Activated CD4-positive, alpha-beta memory T cell treated with anti-CD3 and anti-CD28 coated beads, Interleukin-2, amount 10 ng/mL, durations not matched to agents 7 days and 5 days (primary cell): ENCODE measurements around the gene MAP3K4. TPM values are rescaled to one million over a fixed set of nuclear protein-coding genes. Genes with fewer than 3 reads are reported as not detected.
A peak's percentile ranks its signal among the peaks of the same experiment; 100 is the strongest.

Experiments
- CTCF ChIA-PET: fragments of 350-600 bp; sonication (Branson Sonifier 250); formaldehyde crosslinking; loops from one replicate; lab custom pipeline; 2021; ENCODE audit warnings: antibody characterized with exemption, inconsistent platforms; lab: Charles Lee
- POLR2A ChIA-PET: fragments of 350-600 bp; sonication (Branson Sonifier 250); formaldehyde crosslinking; loops from one replicate; lab custom pipeline; 2021; ENCODE audit warnings: antibody characterized with exemption; lab: Charles Lee
- DNase-seq: peaks from one replicate; pipeline ENCODE4 v3.0.0-alpha.2; 2020
- H3K27ac Mint-ChIP-seq: one replicate; pipeline ENCODE4 v1.8.0; 2021; ENCODE audit warnings: mild to moderate bottlenecking, mixed read lengths
- H3K27me3 Mint-ChIP-seq: one replicate; pipeline ENCODE4 v1.8.0; 2021; ENCODE audit warnings: mixed read lengths
- H3K36me3 Mint-ChIP-seq: one replicate; pipeline ENCODE4 v1.8.0; 2021; ENCODE audit warnings: low read depth, mixed read lengths
- H3K4me1 Mint-ChIP-seq: one replicate; pipeline ENCODE4 v1.8.0; 2021; ENCODE audit warnings: mixed read lengths
- H3K4me3 Mint-ChIP-seq: one replicate; pipeline ENCODE4 v1.8.0; 2021; ENCODE audit warnings: mild to moderate bottlenecking, mixed read lengths
- H3K9me3 Mint-ChIP-seq: one replicate; pipeline ENCODE4 v1.8.0; 2021; ENCODE audit warnings: mixed read lengths
- total RNA-seq, 2 experiments: library from RNA; stranded (reverse); gene quantifications; one replicate each; pipeline ENCODE4 v1.2.3, GENCODE V29; 2021

Gene MAP3K4
- total RNA-seq, 2 experiments from 2014 or later: 40.0 to 50.6 TPM

DNA sequence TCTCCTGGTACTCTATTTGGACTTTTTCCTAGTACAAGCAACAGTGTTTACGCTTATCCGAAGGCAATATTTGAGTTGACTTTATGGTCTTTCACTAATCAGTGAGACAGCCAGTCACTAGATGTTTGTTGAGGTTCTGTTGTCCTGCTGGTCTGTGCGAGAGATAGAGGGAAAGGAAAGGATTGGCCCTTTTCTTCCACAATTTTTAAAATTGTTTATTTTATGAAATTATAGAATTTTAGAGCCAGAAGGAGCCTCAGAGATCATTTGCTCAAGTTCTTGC lies 44.4 kb downstream of the MAP3K4 start:
- no peaks in the 10 kb centered on the region for H3K9me3 Mint-ChIP-seq
- ChIA-PET CTCF (interaction anchor here (0.6 to 1.1 kb wide), 2 partner anchors 38 to 105 kb away, joined by 3 read pairs; no protein-coding TSS in a partner anchor), POLR2A (no interaction called here)
- H3K4me1 Mint-ChIP-seq: peaks cover 18% of the 10 kb centered on the region
- H3K36me3 Mint-ChIP-seq: peaks cover 22% of the 10 kb centered on the region
- no peak overlapping the region for H3K27ac Mint-ChIP-seq
- H3K27me3 Mint-ChIP-seq: no peaks in the 10 kb centered on the region
- H3K4me3 Mint-ChIP-seq: no peak overlapping the region
- DNase-seq: no peak

DNA sequence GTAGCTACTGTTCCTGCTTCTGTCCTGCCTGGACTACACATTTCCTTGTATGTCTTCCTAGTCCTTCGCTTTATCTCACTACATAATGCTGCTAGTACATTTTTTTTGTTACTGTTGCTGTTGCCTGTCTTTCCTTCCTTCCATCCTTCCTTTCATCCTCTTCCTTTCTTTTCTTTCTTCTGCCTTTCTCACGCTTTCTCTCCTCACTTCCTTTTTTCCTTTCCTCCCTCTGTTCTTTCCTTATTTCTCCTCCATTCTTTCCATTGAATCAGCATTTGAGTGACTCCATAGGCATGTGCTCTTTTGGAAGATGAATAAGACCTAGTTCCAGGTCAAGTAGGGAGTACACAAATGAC lies 46.3 kb downstream of the MAP3K4 start:
- no peak overlapping the region for H3K4me3 Mint-ChIP-seq

DNA sequence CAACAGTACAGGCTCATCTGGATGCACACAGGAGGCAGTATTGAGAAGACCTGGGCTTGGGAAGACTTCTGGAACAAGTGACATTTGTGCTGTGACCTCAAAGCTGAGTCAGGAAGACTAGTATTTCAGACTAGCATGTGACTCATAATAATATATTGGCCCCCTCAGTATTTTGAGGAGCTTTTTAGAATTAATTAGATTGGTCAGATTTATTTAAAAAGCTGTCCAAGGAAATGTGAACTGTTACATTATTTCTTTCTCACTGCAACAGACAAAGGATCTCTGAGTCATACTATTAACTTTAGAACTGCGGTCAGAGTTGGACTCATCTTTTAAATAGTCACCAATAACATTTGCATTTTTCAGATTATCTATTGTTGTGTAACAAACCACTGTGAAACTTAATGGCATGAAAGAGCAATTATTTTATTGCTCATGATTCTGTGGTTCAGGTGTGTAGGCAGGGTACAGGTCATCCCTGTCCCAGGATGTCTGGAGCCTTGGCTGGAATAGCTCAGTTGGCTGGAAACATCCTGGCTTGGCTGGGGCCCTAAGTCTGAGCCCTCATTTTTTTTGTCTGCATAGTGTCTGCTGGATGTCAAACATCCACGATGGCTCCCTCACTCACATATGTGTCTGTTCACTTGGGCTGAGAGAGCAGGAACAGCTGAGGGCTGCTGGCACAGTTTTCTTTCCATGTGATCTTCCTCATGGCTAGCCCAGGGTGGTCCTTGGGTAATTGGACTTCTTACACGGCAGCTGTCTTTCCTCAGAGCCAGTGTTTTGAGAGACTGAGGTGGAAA lies 46.9 kb downstream of the MAP3K4 start:
- no peak for DNase-seq
- H3K9me3 Mint-ChIP-seq: no peaks in the 10 kb centered on the region
- peaks cover 34% of the 10 kb centered on the region for H3K36me3 Mint-ChIP-seq
- H3K27me3 Mint-ChIP-seq: no peaks in the 10 kb centered on the region
- H3K4me1 Mint-ChIP-seq: peaks cover 16% of the 10 kb centered on the region
- ChIA-PET CTCF (no interaction called here), POLR2A (no interaction called here)
- no peak overlapping the region for H3K27ac Mint-ChIP-seq
- no peak overlapping the region for H3K4me3 Mint-ChIP-seq

More for the DNA sequence above, 46.3 kb downstream of the MAP3K4 start:
- ChIA-PET CTCF (no interaction called here), POLR2A (no interaction called here)
- H3K9me3 Mint-ChIP-seq: no peaks in the 10 kb centered on the region
- no peak for DNase-seq
- peaks cover 31% of the 10 kb centered on the region for H3K36me3 Mint-ChIP-seq
- H3K27ac Mint-ChIP-seq: no peak overlapping the region
- H3K4me1 Mint-ChIP-seq: peaks cover 16% of the 10 kb centered on the region
- no peaks in the 10 kb centered on the region for H3K27me3 Mint-ChIP-seq

DNA sequence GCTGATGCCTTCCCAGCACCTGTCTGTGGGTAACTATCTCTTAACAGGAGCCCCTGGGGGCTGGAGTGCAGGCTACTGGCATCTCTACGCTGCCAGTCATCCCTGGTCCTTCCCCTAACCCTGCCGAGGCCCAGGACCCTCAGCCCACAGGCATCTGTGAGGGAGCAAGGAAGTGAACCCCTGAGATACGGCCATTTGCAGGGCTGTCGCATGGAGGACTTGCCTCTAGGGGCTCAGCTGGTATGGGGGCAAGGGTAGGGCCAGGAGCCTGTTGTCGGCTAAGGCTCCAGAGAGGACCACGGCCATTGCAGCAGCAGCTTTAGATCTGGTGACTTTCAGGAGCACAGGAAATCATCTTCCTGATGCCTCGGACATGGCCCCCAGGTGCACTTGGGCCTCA lies 49.7 kb downstream of the MAP3K4 start:
- no peak for DNase-seq
- Mint-ChIP-seq H3K4me3 (no peak overlapping the region), H3K4me1 (peaks cover 13% of the 10 kb centered on the region), H3K9me3 (no peaks in the 10 kb centered on the region), H3K27me3 (no peaks in the 10 kb centered on the region), H3K27ac (no peak overlapping the region), H3K36me3 (peaks cover 34% of the 10 kb centered on the region)
- ChIA-PET POLR2A (no interaction called here), CTCF (no interaction called here)

DNA sequence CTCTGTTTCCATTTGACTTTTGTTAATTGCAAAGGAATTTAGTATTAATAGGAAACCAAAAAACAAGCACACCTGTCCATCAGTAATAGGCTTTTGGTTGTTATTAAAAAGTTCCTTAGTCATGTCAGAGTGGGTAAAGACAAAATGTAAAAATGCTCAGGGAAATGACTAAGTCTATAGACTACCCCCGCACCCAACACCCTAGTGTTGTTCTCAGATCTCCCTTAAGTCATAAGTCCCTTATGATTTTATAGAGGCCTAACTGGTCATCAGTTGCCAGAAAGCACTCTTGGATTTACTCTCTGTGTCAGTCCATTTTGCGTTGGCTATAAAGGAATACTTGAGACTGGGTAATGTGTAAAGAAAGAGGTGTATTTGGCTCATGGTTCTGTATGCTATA lies 52.8 kb downstream of the MAP3K4 start:
- Mint-ChIP-seq H3K27ac (no peak overlapping the region), H3K9me3 (no peaks in the 10 kb centered on the region), H3K4me3 (no peak overlapping the region), H3K4me1 (peaks cover 1% of the 10 kb centered on the region), H3K27me3 (no peaks in the 10 kb centered on the region), H3K36me3 (peaks cover 24% of the 10 kb centered on the region)
- ChIA-PET CTCF (interaction anchor here (1.7 kb wide), 1 partner anchor 326 kb away, joined by 7 read pairs; no protein-coding TSS in a partner anchor), POLR2A (no interaction called here)
- DNase-seq: no peak

DNA sequence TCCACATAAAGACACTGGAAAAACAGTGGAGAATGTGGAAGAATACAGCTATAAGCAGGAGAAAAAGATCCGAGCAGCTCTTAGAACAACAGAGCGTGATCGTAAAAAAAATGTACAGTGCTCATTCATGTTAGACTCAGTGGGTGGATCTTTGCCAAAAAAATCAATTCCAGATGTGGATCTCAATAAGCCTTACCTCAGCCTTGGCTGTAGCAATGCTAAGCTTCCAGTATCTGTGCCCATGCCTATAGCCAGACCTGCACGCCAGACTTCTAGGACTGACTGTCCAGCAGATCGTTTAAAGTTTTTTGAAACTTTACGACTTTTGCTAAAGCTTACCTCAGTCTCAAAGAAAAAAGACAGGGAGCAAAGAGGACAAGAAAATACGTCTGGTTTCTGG lies 57.1 kb downstream of the MAP3K4 start:
- no peak overlapping the region for H3K4me3 Mint-ChIP-seq
- peaks cover 17% of the 10 kb centered on the region for H3K4me1 Mint-ChIP-seq
- no peaks in the 10 kb centered on the region for H3K9me3 Mint-ChIP-seq
- no peaks in the 10 kb centered on the region for H3K27me3 Mint-ChIP-seq
- H3K27ac Mint-ChIP-seq: no peak overlapping the region
- CTCF ChIA-PET: interaction anchor here (1.3 to 1.4 kb wide), 2 partner anchors 322 to 325 kb away, joined by 3 to 5 read pairs; no protein-coding TSS in a partner anchor
- POLR2A ChIA-PET: no interaction called here
- DNase-seq: no peak
- H3K36me3 Mint-ChIP-seq: peaks cover 17% of the 10 kb centered on the region

DNA sequence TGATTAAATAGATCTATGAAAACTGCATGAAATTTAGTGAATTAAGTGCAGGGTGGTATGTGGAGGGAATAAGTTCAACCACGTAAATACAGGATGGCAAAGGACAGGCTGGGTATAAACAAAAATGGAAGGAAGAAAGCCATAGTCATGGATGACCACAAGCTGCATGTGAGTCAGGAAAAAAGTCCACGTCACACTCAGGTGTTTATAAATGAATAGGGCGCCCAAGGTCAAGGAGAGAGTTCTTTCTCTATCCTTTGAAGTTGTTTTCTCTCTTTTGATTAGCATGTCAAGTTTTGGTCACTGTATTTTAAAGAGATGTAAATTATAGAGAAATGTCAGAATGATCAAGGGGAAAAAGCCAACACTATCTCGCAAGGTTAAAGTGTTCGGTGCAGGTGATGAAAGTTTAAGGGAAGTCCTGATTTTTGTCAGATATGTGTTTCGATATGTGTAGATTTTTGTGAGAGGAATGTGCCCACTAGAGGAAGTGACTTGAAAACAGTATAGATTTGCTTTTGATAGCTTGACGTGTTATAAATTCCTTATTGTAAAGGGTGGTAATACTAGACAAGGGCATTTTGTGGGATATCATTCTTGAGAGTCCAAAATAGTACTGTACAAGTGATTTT lies 58.7 kb downstream of the MAP3K4 start:
- Mint-ChIP-seq H3K4me3 (no peak overlapping the region), H3K27me3 (no peaks in the 10 kb centered on the region), H3K9me3 (no peaks in the 10 kb centered on the region), H3K4me1 (peaks cover 17% of the 10 kb centered on the region), H3K36me3 (peaks cover 17% of the 10 kb centered on the region), H3K27ac (peak overlapping the region; percentile 1)
- DNase-seq: no peak
- ChIA-PET POLR2A (no interaction called here), CTCF (no interaction called here)

DNA sequence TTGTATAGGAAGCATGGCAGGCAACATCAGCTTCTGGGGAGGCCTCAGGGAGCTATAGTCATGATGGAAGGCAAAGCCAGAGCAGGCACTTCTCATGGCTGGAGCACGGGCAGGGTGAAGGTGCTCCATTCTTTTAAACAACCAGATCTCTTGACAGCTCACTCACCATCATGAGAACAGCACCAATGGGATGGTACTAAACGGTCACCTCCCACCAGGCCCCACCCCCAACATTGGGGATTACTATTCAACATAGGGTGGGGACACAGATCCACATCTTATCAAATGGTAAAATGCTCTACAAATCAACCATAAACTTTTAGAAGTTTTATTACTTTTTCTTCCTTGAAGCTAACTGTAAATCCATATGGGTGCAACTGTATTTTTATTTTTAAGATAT lies 61.5 kb downstream of the MAP3K4 start:
- peaks cover 24% of the 10 kb centered on the region for H3K4me1 Mint-ChIP-seq
- peaks cover 23% of the 10 kb centered on the region for H3K36me3 Mint-ChIP-seq
- POLR2A ChIA-PET: no interaction called here

DNA sequence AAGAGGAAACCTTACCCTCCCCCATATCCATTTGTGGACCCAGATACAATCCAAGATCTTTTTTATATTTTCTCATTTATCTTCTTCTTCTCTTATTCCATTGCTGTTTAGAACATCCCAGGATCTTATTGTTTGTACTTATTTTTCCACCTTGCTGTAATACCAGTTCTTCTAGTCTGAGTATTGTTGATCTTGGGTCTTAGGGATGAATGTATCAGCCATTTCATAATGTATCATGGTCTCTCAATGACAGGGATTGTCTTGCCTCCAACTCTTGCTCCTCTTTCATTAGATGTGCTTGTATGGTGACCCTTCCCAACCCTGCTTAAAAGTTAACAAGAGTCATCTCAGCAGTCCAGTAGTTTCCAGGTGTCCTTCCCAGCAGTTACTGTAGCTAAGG lies 63.3 kb downstream of the MAP3K4 start:
- Mint-ChIP-seq H3K27ac (no peak overlapping the region), H3K9me3 (no peaks in the 10 kb centered on the region), H3K4me1 (peaks cover 17% of the 10 kb centered on the region), H3K27me3 (no peaks in the 10 kb centered on the region), H3K4me3 (no peak overlapping the region), H3K36me3 (peaks cover 17% of the 10 kb centered on the region)
- DNase-seq: no peak
- ChIA-PET POLR2A (no interaction called here), CTCF (no interaction called here)

More for the DNA sequence above, 61.5 kb downstream of the MAP3K4 start:
- Mint-ChIP-seq H3K4me3 (no peak overlapping the region), H3K27me3 (no peaks in the 10 kb centered on the region), H3K27ac (no peak overlapping the region), H3K9me3 (no peaks in the 10 kb centered on the region)
- no peak for DNase-seq
- CTCF ChIA-PET: no interaction called here

DNA sequence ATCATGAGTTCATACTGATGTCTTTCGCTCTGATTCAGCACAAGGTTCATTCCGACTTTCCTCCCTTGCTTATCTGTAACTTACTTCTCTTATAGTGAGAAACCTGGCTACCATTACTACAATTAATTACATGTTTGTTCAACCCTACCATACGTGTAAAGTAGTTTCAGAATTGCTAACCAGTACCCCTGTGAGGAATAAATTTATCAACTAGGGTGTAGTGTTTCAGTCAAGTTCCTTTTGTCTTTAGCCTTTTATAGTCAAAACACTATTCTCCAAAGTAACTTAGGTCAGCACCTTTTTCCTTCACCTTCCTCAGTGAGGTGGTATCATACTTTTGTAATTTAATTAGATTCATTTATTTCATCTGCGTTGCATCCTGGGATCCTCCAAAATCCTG lies 64.9 kb downstream of the MAP3K4 start:
- no peaks in the 10 kb centered on the region for H3K9me3 Mint-ChIP-seq
- H3K27me3 Mint-ChIP-seq: no peaks in the 10 kb centered on the region
- H3K27ac Mint-ChIP-seq: no peak overlapping the region
- peaks cover 6% of the 10 kb centered on the region for H3K4me1 Mint-ChIP-seq
- no peak for DNase-seq
- H3K36me3 Mint-ChIP-seq: peaks cover 15% of the 10 kb centered on the region
- no peak overlapping the region for H3K4me3 Mint-ChIP-seq
- POLR2A ChIA-PET: no interaction called here
- CTCF ChIA-PET: no interaction called here

DNA sequence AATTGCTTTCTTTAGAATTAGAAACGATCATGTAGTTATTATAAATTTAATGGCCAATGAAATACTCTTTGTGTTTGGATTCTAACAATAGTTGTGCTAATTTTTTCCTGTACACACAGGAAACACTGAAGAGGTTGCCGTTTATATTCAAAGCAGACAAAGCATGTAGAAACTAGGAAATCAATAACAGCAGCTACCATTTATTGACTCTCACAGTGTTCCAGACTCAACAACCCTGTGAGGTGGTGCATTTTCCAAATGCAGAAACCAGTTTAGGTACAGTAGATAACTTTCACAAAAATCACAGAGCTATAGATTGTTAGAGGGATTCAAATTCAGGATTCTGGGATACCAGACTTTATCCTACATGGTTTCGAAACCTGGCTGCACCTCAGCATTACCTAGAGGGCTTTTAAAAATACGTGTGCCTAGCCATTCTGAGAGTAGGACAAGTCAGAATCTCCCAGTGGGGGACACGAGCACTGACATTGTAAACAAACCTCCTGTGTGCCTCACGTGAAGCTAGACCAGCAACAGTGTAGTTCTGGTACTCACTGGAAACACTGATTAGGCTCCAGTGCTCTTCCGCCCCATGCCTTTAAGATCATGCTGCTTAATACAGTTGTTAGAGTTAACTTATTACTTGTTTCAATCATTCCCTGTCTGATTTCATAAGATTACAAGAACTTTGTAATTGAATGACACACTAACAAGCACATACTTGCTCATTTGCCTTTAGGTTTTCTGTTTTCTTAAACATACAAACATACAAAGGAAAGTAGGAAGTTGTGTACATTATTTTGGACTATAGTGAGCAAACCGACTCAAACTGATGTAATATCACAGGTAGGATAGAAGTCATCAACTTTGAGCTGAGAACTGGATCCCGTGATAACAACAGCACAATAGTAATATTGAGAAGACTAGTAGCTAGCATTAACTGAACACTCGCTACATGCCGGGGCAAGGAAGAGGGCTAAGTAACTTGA lies 65.8 kb downstream of the MAP3K4 start:
- Mint-ChIP-seq H3K27me3 (no peaks in the 10 kb centered on the region), H3K36me3 (peaks cover 17% of the 10 kb centered on the region), H3K4me3 (no peak overlapping the region), H3K4me1 (peaks cover 6% of the 10 kb centered on the region), H3K27ac (no peak overlapping the region), H3K9me3 (no peaks in the 10 kb centered on the region)
- no peak for DNase-seq
- POLR2A ChIA-PET: no interaction called here
- CTCF ChIA-PET: no interaction called here

DNA sequence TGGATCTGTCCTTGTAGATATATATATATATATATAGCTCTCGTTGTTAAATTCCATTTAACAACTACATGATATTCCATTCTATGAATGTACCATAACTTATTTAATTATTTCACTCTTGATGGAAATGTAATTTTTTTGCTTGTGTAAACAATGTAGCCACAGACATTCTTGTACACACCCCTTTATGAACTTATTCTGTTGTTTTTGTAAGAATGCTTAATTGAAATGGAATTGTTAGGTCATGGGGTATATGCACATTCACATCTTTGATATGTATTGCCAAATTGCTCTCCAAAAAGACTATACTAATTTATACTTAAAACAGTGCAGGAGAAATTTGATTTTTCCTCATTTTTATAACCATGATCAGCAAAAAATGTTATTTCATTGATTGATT lies 67.2 kb downstream of the MAP3K4 start:
- H3K4me3 Mint-ChIP-seq: no peak overlapping the region
- H3K9me3 Mint-ChIP-seq: no peaks in the 10 kb centered on the region
- H3K36me3 Mint-ChIP-seq: peaks cover 13% of the 10 kb centered on the region
- peaks cover 7% of the 10 kb centered on the region for H3K4me1 Mint-ChIP-seq
- DNase-seq: no peak
- POLR2A ChIA-PET: no interaction called here
- CTCF ChIA-PET: no interaction called here
- no peaks in the 10 kb centered on the region for H3K27me3 Mint-ChIP-seq
- no peak overlapping the region for H3K27ac Mint-ChIP-seq

DNA sequence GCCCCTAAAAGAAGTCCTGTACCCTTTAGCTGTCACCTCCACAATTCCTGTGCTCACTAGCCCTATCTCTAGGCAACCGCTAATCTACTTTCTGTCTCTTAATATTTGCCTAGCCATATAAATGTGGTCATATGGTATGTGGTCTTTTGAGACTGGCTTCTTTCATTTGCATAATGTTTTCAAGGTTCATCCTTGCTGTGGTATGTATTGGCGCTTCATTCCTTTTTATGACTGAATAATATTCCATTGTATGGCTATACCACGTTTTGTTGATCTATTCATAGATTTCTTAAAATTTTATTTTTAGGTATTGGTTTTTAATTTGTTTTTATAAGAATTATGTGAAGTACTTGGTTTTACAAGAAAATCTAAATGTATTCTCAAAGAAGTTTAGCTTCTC lies 70.0 kb downstream of the MAP3K4 start:
- peaks cover 4% of the 10 kb centered on the region for H3K36me3 Mint-ChIP-seq
- no peaks in the 10 kb centered on the region for H3K9me3 Mint-ChIP-seq
- H3K4me3 Mint-ChIP-seq: no peak overlapping the region
- CTCF ChIA-PET: no interaction called here
- H3K27ac Mint-ChIP-seq: no peak overlapping the region
- POLR2A ChIA-PET: no interaction called here
- peaks cover 2% of the 10 kb centered on the region for H3K4me1 Mint-ChIP-seq
- no peak for DNase-seq
- H3K27me3 Mint-ChIP-seq: no peaks in the 10 kb centered on the region
